ENCODE measurements around the gene CHDH. TPM values are rescaled to one million over a fixed set of nuclear protein-coding genes. Genes with fewer than 3 reads are reported as not detected.

CHDH gene, protein sequence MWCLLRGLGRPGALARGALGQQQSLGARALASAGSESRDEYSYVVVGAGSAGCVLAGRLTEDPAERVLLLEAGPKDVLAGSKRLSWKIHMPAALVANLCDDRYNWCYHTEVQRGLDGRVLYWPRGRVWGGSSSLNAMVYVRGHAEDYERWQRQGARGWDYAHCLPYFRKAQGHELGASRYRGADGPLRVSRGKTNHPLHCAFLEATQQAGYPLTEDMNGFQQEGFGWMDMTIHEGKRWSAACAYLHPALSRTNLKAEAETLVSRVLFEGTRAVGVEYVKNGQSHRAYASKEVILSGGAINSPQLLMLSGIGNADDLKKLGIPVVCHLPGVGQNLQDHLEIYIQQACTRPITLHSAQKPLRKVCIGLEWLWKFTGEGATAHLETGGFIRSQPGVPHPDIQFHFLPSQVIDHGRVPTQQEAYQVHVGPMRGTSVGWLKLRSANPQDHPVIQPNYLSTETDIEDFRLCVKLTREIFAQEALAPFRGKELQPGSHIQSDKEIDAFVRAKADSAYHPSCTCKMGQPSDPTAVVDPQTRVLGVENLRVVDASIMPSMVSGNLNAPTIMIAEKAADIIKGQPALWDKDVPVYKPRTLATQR
- 1 to 10 TPM in 2 of 8 experiments, under 1 TPM in 6; 0.27 to 2.8 (median 0.56) TPM for total RNA-seq

DNA sequence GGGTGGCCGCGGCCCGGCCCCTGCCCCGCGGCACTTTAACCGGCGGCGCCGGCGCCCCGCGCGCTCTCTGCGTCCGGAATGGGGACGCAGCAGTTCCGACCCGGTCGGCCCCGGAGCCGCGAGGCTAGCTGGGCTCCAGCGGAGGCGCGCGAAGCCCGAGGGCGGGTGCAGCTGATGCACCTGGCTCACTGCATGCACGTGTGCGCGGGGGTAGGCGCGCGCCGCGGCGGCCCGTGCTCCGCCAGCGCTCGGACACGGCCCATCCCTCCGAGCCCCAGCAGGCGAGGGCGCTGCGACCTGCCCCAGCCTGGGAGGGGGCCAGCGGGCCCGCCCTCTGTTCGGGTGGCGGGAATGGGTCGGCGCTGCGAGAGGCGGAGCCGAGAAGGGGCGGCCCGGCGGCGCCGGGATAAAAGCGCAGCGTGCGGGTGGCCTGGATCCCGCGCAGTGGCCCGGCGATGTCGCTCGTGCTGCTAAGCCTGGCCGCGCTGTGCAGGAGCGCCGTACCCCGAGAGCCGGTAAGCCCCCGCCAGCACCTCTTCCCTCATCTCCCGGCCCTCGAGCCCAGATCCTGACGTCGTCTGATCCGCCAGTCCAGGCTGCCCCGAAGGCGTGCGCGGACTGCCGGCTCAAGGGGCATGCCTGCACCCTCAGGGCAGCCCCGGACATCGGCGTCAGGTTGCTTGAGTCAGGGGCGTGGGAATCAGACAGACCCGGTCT, at the start of gene CHDH, which contains the start of gene IL17RB:
CHDH (minus strand) TSS at position 286 of the 717 bp plus-strand sequence. CDS start 22,411 bp downstream, outside the sequence.
IL17RB (plus strand) TSS at position 435 of the 717 bp plus-strand sequence; CDS start at position 456, 21 bp downstream.
- in situ Hi-C loops (cut with MboI; ENCODE audit: low pct_unique_long_range_greater_than_20kb in 2 of 9, low sequenced_read_pairs in 9 of 9, unreplicated experiment in 9 of 9), result no loop called here
- no peak within 1 kb of the TSS for H3K27ac ChIP-seq
- WGBS, 10 experiments, result 2 to 6% (median 3%) methylated on average over 5 to 13 of the region's 91 CpGs; no CpG with 5 or more reads in 6 of the 10 experiments
- H3K4me3 ChIP-seq, result peak within 1 kb of the TSS; percentile 34 to 40 (median 38)
- ATAC-seq (replicated peaks in 6 of 8), result peak; percentile 69 to 88 (median 80)
- peaks cover 0 to 12% of the 10 kb centered on the region in 2 donors for H3K4me1 ChIP-seq (replicated peaks in 1 of 2)

- Histone ChIP-seq H3K4me3 (peak overlapping the region; percentile 29 to 89 (median 76)), H3K4me1 (replicated peaks in 1 of 2) (peaks cover 15% of the 10 kb centered on the region in 2 donors), H3K27ac (peak overlapping the region; percentile 86 to 93)
- in situ Hi-C loops (cut with MboI; ENCODE audit: low pct_unique_long_range_greater_than_20kb in 2 of 9, low sequenced_read_pairs in 9 of 9, unreplicated experiment in 9 of 9), result no loop called here
- no peak for ATAC-seq (replicated peaks in 6 of 8)
- 0 to 86% (median 53%) methylated on average over 1 to 4 of the region's 4 CpGs; no CpG with 5 or more reads in 1 of the 10 experiments for WGBS, 10 experiments
These were observed 46.0 kb upstream of the CHDH start for GRCh38 chr3:53892286-53892637.

DNA sequence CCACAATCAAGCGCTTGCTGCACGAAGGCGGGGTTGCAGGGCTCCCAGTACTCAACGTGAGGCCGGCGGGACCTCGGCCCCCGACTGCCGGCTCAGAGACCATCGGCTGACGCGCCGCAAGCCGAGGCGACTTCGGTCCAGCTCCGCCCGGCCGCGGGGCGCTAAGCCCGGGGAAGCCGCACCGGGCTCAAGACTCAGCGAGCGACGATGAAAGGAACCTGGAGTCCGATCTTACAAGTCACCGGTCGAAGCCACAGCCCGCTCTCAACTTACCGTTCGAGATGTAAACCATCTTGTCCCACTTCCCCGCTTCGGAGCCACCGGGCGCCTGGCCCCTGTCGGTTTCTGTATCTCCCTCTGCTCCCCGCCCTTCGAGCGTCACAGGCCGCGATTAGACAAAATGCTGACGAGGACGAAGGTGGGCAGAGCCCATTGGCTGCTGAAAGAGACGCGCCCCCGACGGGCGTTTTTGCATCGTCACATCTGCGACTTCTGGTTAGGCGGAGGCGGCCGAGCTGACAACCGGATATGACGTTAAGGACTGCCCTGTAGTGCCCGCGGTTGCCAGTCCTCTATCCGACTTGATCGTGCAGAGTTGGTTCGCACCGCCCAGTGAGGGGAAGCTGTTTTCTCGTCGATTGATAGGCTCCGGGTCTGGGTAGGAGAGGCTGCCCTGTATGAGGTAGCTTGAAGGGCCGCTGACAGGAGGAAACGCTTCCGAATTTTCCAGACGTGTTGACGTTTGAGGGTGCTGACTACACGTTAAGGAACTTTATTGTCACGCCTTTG, 45.5 kb upstream of the CHDH start, which contains the start of gene SELENOK:
SELENOK (minus strand) TSS at position 363 of the 789 bp plus-strand sequence.
- ATAC-seq (replicated peaks in 6 of 8), result peak; percentile 91 to 97 (median 96)
- H3K4me3 ChIP-seq, result peak within 1 kb of the TSS; percentile 55 to 89 (median 76)
- peaks cover 15% of the 10 kb centered on the region in 2 donors for H3K4me1 ChIP-seq (replicated peaks in 1 of 2)
- peak within 1 kb of the TSS; percentile 86 to 93 for H3K27ac ChIP-seq
- 0 to 5% (median 0%) methylated on average over 1 to 43 of the region's 73 CpGs for WGBS, 10 experiments
- in situ Hi-C loops (cut with MboI; ENCODE audit: low pct_unique_long_range_greater_than_20kb in 2 of 9, low sequenced_read_pairs in 9 of 9, unreplicated experiment in 9 of 9), result no loop called here

DNA sequence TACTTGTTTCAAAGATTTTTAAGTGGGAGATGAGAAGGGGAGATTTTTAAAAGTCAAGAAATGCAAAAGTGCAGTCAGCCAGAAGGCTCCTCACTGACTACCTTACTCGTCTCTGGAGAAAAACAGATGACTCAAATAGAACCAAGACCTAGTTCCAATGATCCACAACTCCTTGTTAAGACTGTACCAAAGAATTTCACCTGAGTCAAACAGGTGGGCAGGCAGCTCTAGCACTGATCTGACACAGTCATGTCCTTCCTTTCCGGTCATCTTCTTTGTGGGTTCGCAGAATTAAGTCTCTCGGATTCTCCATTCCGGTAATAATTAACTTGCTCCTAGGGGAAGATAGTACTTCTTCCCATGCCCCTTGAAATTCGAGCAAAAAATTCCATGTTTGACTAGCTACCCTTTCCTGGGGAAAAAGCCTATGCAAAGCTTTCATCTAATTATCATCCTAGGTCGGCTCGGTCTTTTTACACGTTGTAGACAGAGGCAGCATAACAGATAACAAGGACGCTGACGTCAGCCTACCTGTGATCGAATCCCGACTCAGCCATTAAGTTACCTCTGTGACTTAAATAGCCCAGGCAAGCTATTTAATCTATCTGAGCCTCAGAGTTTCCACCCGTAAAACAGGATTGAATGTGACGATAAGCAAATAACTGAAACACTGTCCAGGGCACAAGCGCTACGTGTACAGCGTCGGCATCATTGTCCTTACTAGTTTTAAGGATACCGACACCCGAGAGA, 44.7 kb upstream of the CHDH start:
- Histone ChIP-seq H3K4me3 (peak overlapping the region; percentile 55 to 89 (median 76)), H3K4me1 (replicated peaks in 1 of 2) (peaks cover 15% of the 10 kb centered on the region in 2 donors), H3K27ac (peak overlapping the region; percentile 80 to 85)
- ATAC-seq (replicated peaks in 6 of 8), result peak in 4 of 8 experiments; percentile 1 to 2 (median 2)
- in situ Hi-C loops (cut with MboI; ENCODE audit: low pct_unique_long_range_greater_than_20kb in 2 of 9, low sequenced_read_pairs in 9 of 9, unreplicated experiment in 9 of 9), result no loop called here
- WGBS, 10 experiments, result 0 to 9% (median 1%) methylated on average over 2 to 17 of the region's 21 CpGs

DNA sequence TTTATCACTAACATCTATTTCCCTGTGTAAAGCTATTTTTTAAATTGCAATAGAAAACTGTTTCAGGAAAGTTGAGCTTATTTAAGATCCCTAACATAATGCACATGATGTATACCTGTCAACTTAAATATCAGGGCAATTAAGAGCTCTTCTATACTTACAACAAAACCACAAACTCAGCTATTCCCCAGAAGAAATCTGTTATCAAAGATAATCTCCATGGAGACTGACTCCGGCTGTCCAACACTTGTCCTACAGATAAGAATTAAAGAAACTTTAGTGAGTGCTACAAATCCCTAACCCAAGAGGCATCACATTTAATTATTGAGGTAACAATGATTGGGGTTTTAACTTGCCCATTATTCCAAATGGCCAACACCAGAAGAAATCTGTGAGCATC, 42.0 kb upstream of the CHDH start:
- in situ Hi-C loops (cut with MboI; ENCODE audit: low pct_unique_long_range_greater_than_20kb in 2 of 9, low sequenced_read_pairs in 9 of 9, unreplicated experiment in 9 of 9), result no loop called here
- peaks cover 15% of the 10 kb centered on the region in 2 donors for H3K4me1 ChIP-seq (replicated peaks in 1 of 2)
- no peak overlapping the region for H3K27ac ChIP-seq
- H3K4me3 ChIP-seq, result no peak overlapping the region
- WGBS, 10 experiments, result 80 to 100% (median 100%) methylated on average over 1 of the region's 1 CpG; no CpG with 5 or more reads in 4 of the 10 experiments
- no peak for ATAC-seq (replicated peaks in 6 of 8)

GRCh38 chr3:53887446-53887845, 41.2 kb upstream of the CHDH start:
- no peak overlapping the region for H3K27ac ChIP-seq
- ATAC-seq (replicated peaks in 6 of 8), result no peak
- H3K4me1 ChIP-seq (replicated peaks in 1 of 2), result peaks cover 8 to 11% of the 10 kb centered on the region in 2 donors
- no peak overlapping the region for H3K4me3 ChIP-seq
- in situ Hi-C loops (cut with MboI; ENCODE audit: low pct_unique_long_range_greater_than_20kb in 2 of 9, low sequenced_read_pairs in 9 of 9, unreplicated experiment in 9 of 9), result no loop called here

DNA sequence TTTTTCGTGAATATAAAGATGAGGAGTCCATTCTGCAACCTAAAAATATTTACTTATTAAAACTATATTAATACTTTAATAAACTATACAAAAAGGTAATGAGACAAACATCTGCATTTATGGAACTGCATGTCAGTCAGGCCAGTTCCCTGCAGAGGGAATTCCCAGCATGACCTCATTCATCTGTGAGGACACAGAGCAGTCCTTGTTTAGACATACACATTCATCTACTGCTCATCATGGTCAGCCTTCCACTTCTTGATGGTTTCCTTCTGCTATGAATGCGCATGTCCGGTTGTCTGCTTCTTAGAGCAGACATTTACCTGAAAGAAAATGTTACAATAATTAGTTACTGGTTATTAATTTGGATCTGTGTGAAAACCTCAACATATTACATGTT, 39.0 kb upstream of the CHDH start:
- 80 to 100% (median 98%) methylated on average over 1 to 3 of the region's 3 CpGs; no CpG with 5 or more reads in 1 of the 10 experiments for WGBS, 10 experiments
- ATAC-seq (replicated peaks in 6 of 8), result no peak
- in situ Hi-C loops (cut with MboI; ENCODE audit: low pct_unique_long_range_greater_than_20kb in 2 of 9, low sequenced_read_pairs in 9 of 9, unreplicated experiment in 9 of 9), result no loop called here
- Histone ChIP-seq H3K4me1 (replicated peaks in 1 of 2) (peaks cover 10% of the 10 kb centered on the region in 2 donors), H3K4me3 (no peak overlapping the region), H3K27ac (no peak overlapping the region)

DNA sequence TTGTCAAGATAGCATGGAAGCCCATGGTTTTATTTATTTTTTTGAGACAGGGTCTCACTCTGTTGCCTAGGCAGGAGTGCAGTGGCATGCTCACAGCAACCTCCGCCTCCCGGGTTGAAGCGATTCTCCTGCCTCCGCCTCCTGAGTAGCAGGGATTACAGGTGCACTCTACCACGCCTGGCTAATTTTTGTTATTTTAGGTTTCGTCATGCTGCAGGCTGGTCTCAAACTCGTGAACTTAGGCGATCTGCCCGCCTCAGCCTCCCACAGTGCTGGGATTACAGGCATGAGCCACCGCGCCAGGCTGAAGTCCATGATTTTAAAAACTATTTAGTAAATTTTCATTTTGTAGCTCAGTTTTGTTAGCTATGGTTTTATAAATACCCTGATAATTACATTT, 38.4 kb upstream of the CHDH start:
- H3K4me3 ChIP-seq, result no peak overlapping the region
- 95 to 100% (median 97%) methylated on average over 3 to 10 of the region's 11 CpGs; no CpG with 5 or more reads in 3 of the 10 experiments for WGBS, 10 experiments
- H3K4me1 ChIP-seq (replicated peaks in 1 of 2), result peaks cover 7 to 9% of the 10 kb centered on the region in 2 donors
- no peak for ATAC-seq (replicated peaks in 6 of 8)
- H3K27ac ChIP-seq, result no peak overlapping the region
- in situ Hi-C loops (cut with MboI; ENCODE audit: low pct_unique_long_range_greater_than_20kb in 2 of 9, low sequenced_read_pairs in 9 of 9, unreplicated experiment in 9 of 9), result no loop called here

DNA sequence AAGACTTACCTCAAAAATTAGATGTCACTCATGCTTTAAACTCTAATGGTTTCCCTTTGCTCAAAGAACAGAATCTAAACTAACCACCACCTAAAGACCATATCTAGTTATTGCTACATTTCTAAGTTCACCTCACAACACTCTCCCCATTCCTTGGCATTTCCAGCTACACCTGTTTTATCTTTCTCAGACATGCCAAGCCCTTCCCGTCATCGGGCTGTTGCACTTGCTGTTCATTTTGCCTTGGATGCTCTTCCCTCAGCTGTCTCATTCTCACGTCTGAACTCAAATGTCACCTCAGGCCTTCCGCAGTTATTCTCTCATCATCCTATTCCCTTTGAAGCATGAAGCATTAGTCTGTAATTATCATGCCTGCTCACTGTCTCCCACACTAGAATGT, 36.8 kb upstream of the CHDH start:
- no peak for ATAC-seq (replicated peaks in 6 of 8)
- H3K27ac ChIP-seq, result no peak overlapping the region
- in situ Hi-C loops (cut with MboI; ENCODE audit: low pct_unique_long_range_greater_than_20kb in 2 of 9, low sequenced_read_pairs in 9 of 9, unreplicated experiment in 9 of 9), result no loop called here
- 80 to 100% (median 94%) methylated on average over 1 to 4 of the region's 4 CpGs; no CpG with 5 or more reads in 1 of the 10 experiments for WGBS, 10 experiments
- H3K4me3 ChIP-seq, result no peak overlapping the region
- H3K4me1 ChIP-seq (replicated peaks in 1 of 2), result peaks cover 7 to 9% of the 10 kb centered on the region in 2 donors

- peak; percentile 84 to 94 (median 92) for ATAC-seq (replicated peaks in 6 of 8)
- H3K4me3 ChIP-seq, result peak within 1 kb of the TSS; percentile 62 to 96 (median 88)
- H3K4me1 ChIP-seq (replicated peaks in 1 of 2), result peaks cover 7 to 9% of the 10 kb centered on the region in 2 donors
- 0 to 33% (median 3%) methylated on average over 1 to 10 of the region's 65 CpGs; no CpG with 5 or more reads in 5 of the 10 experiments for WGBS, 10 experiments
- in situ Hi-C loops (cut with MboI; ENCODE audit: low pct_unique_long_range_greater_than_20kb in 2 of 9, low sequenced_read_pairs in 9 of 9, unreplicated experiment in 9 of 9), result no loop called here
- H3K27ac ChIP-seq, result peak within 1 kb of the TSS; percentile 92 to 94
These were observed 35.7 kb upstream of the CHDH start, which contains the start of gene ACTR8 for GRCh38 chr3:53881691-53882593. Gene ACTR8, minus strand, starts transcription at chr3:53882152. Its CDS starts 51 bp downstream, at chr3:53882101.
